DND-41 (cell line): ENCODE data around the gene TBCD.

Experiments used
- ATAC-seq: fragments of 200-7000 bp; cut with Tn5 transposase; 3 replicates; pipeline ENCODE4 v1.9.1; 2021; ENCODE audit warnings: low read depth; ENCODE audit not compliant: insufficient read depth
- DNase-seq: peaks from one replicate; pipeline ENCODE4 v3.0.0-alpha.2; 2020
- H2AFZ ChIP-seq: 2 replicates; pipeline ENCODE4 v1.6.0; 2012; ENCODE audit warnings: low read depth, low read length
- H3K27ac ChIP-seq: 2 replicates; pipeline ENCODE4 v1.5.1; 2012; ENCODE audit warnings: low read length, inconsistent platforms
- H3K27me3 ChIP-seq: fragments of 200-600 bp; sonication (generic); 2 replicates; pipeline ENCODE4 v1.6.0; 2012; ENCODE audit warnings: low read length, mild to moderate bottlenecking, inconsistent platforms; ENCODE audit not compliant: insufficient read depth, poor library complexity
- H3K36me3 ChIP-seq: 2 replicates; pipeline ENCODE4 v1.5.1; 2012; ENCODE audit warnings: low read length, inconsistent platforms; ENCODE audit not compliant: insufficient read depth
- H3K4me1 ChIP-seq: 2 replicates; pipeline ENCODE4 v1.5.1; 2012; ENCODE audit warnings: mild to moderate bottlenecking, low read length; ENCODE audit not compliant: insufficient read depth
- H3K4me2 ChIP-seq: 2 replicates; pipeline ENCODE4 v1.6.0; 2012; ENCODE audit warnings: mild to moderate bottlenecking, moderate library complexity, low read length, inconsistent platforms; ENCODE audit not compliant: insufficient read depth
- H3K4me3 ChIP-seq, 2 experiments: fragments of 200-600 bp in 1 of 2; shearing (Covaris generic) in 1 of 2; 2 replicates each; pipeline ENCODE4 v1.5.1; 2012 to 2016; ENCODE audit warnings: inconsistent platforms in 2 of 2, low read length in 2 of 2, mild to moderate bottlenecking in 2 of 2, low read depth in 1 of 2, moderate library complexity in 1 of 2
- H3K79me2 ChIP-seq: 2 replicates; pipeline ENCODE4 v1.6.0; 2012; ENCODE audit warnings: low read length, inconsistent platforms; ENCODE audit not compliant: insufficient read depth
- H3K9ac ChIP-seq: 2 replicates; pipeline ENCODE4 v1.6.0; 2012; ENCODE audit warnings: low read depth, mild to moderate bottlenecking, inconsistent platforms, low read length, moderate library complexity
- H3K9me3 ChIP-seq: 2 replicates; pipeline ENCODE4 v1.5.1; 2012; ENCODE audit warnings: low read length, moderate library complexity, mild to moderate bottlenecking, inconsistent platforms; ENCODE audit not compliant: insufficient read depth, severe bottlenecking
- H4K20me1 ChIP-seq: 2 replicates; pipeline ENCODE4 v1.6.0; 2012; ENCODE audit warnings: low read length; ENCODE audit not compliant: insufficient read depth
- EZH2 ChIP-seq: IDR thresholded peaks from 3 replicates; pipeline ENCODE4 v1.6.1; 2012; ENCODE audit warnings: borderline replicate concordance, low read depth, mild to moderate bottlenecking, moderate library complexity, low read length, inconsistent platforms; ENCODE audit not compliant: severe bottlenecking
- TF ChIP-seq, protein P1 (sequence below): IDR thresholded peaks from 2 replicates; pipeline ENCODE4 v1.5.1; 2012; ENCODE audit warnings: borderline replicate concordance, low read length, moderate library complexity, mild to moderate bottlenecking; ENCODE audit not compliant: poor library complexity, severe bottlenecking; ENCODE audit errors: extremely low read depth

Gene TBCD

DNA sequence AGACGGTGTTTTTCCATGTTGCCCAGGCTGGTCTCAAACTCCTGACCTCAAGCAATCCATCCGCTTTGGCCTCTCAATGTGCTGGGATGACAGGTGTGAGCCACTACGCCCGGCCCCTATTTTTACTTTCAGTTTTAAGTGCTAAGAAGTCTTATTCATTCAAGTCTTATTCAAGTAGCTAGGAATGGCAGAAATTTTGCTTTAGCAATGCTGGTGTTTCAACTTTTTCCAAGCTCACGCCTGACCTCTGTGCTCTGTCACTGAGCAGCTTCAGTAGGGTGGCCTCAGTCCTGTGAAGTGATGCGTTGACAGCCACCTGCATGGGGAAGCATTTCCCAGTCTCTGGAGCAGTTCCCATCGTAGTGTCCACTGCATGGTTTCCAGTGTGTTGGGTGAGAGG lies 75.1 kb downstream of the TBCD start:
- Histone ChIP-seq H3K27ac (no peak overlapping the region), H3K4me1 (no peaks in the 10 kb centered on the region), H3K4me2 (no peak overlapping the region), H3K9ac (no peak overlapping the region), H3K36me3 (peaks cover 53% of the 10 kb centered on the region), H3K27me3 (no peaks in the 10 kb centered on the region), H3K9me3 (no peaks in the 10 kb centered on the region), H2AFZ (no peak overlapping the region), H4K20me1 (peaks cover 4% of the 10 kb centered on the region; the same call in 1 of the 2 replicates), H3K79me2 (peaks cover 24% of the 10 kb centered on the region), H3K4me3 (no peak overlapping the region)
- no peak for DNase-seq
- no peak for TF ChIP-seq EZH2
- TF ChIP-seq, protein P1, sequence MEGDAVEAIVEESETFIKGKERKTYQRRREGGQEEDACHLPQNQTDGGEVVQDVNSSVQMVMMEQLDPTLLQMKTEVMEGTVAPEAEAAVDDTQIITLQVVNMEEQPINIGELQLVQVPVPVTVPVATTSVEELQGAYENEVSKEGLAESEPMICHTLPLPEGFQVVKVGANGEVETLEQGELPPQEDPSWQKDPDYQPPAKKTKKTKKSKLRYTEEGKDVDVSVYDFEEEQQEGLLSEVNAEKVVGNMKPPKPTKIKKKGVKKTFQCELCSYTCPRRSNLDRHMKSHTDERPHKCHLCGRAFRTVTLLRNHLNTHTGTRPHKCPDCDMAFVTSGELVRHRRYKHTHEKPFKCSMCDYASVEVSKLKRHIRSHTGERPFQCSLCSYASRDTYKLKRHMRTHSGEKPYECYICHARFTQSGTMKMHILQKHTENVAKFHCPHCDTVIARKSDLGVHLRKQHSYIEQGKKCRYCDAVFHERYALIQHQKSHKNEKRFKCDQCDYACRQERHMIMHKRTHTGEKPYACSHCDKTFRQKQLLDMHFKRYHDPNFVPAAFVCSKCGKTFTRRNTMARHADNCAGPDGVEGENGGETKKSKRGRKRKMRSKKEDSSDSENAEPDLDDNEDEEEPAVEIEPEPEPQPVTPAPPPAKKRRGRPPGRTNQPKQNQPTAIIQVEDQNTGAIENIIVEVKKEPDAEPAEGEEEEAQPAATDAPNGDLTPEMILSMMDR = no peak
- ATAC-seq = no peak

DNA sequence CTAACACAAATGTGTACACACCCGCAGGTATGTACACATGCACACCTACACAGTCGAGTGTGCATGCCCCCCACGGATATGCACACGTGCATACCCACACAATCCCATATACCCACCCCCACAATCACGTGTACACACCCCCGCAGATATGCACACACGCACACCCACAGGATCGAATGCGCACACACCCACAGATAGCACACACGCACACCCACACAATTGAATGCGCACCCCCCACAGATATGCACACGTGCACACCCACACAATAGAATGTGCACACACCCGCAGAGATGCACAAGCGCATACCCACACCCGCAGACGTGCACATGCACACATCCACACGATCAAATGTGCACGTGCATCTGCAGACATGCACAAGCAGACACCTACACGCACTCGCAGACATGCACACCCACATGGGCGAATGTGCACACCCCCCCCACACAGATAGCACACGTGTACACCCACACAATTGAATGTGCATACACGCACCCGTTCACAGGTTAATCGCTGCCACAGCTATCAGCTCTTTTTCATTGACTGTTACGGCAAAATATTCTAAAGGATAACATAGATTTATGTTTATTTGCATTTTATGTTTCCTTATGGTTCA lies 77.1 kb downstream of the TBCD start:
- H3K4me2 ChIP-seq = no peak overlapping the region
- H4K20me1 ChIP-seq = peaks cover 4% of the 10 kb centered on the region; the same call in 1 of the 2 replicates
- no peak overlapping the region for H3K4me3 ChIP-seq
- no peaks in the 10 kb centered on the region for H3K4me1 ChIP-seq
- H3K27me3 ChIP-seq = no peaks in the 10 kb centered on the region
- H2AFZ ChIP-seq = no peak overlapping the region
- no peak for DNase-seq
- H3K9me3 ChIP-seq = no peaks in the 10 kb centered on the region
- TF ChIP-seq EZH2 = no peak
- TF ChIP-seq, protein P1 = no peak
- peaks cover 56% of the 10 kb centered on the region for H3K36me3 ChIP-seq
- no peak overlapping the region for H3K9ac ChIP-seq
- no peak overlapping the region for H3K27ac ChIP-seq
- no peak for ATAC-seq
- H3K79me2 ChIP-seq = peaks cover 29% of the 10 kb centered on the region

DNA sequence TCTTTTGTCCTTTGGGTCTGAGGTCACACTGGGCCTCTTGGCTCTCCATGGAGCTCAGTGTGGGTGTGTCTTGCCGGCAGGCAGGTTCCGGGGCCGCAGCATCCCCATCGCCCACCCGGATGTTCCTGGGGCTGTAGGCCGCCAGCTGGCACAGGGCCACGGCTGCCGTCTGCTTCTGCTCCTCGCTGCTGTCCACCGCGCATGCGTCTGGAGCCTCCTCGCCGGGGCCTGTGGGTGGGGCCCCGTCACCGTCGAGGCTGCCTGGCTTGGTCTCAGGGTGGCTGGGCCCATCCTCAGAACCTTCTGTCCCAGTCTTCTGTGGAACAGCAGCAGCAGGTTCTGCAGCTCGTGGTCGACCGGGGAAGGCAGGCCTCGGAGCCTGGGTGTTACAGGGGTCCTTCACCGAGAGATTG lies 78.4 kb downstream of the TBCD start:
- Histone ChIP-seq H3K79me2 (peaks cover 24% of the 10 kb centered on the region), H3K9ac (no peak overlapping the region), H3K4me2 (no peak overlapping the region), H3K27ac (no peak overlapping the region), H3K4me3 (no peak overlapping the region), H2AFZ (no peak overlapping the region), H3K27me3 (no peaks in the 10 kb centered on the region), H3K9me3 (no peaks in the 10 kb centered on the region), H3K4me1 (no peaks in the 10 kb centered on the region), H4K20me1 (peaks cover 4% of the 10 kb centered on the region; the same call in 1 of the 2 replicates), H3K36me3 (peaks cover 55% of the 10 kb centered on the region)
- no peak for DNase-seq
- no peak for TF ChIP-seq EZH2
- TF ChIP-seq, protein P1 = no peak
- no peak for ATAC-seq
